ENCODE measurements around the gene KREMEN1. TPM values are rescaled to one million over a fixed set of nuclear protein-coding genes. Genes with fewer than 3 reads are reported as not detected.

Gene KREMEN1
- total and polyA plus RNA-seq, 2 experiments from 2014 or later = 1.8 to 3.8 TPM

DNA sequence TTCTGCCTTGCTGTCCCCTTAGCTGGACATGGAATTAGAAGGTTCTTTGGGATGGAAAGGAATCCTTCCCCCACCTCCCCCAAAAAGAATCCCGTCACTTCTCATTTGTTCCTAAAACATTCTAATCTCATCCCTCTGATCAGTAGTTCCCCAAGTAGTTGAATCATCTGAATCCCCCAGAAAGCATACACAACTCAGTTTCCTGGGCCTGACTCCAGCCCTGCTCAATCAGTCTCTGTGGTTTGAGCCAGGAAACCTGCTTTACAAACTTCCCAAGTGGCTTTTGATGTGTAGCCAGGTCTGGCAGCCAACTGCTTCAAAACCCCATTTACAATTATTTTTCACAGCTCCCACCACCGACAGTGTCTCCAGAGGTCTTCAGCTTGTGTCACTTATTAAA lies 31.4 kb upstream of the KREMEN1 start (continued):
- TF ChIP-seq, protein P1, sequence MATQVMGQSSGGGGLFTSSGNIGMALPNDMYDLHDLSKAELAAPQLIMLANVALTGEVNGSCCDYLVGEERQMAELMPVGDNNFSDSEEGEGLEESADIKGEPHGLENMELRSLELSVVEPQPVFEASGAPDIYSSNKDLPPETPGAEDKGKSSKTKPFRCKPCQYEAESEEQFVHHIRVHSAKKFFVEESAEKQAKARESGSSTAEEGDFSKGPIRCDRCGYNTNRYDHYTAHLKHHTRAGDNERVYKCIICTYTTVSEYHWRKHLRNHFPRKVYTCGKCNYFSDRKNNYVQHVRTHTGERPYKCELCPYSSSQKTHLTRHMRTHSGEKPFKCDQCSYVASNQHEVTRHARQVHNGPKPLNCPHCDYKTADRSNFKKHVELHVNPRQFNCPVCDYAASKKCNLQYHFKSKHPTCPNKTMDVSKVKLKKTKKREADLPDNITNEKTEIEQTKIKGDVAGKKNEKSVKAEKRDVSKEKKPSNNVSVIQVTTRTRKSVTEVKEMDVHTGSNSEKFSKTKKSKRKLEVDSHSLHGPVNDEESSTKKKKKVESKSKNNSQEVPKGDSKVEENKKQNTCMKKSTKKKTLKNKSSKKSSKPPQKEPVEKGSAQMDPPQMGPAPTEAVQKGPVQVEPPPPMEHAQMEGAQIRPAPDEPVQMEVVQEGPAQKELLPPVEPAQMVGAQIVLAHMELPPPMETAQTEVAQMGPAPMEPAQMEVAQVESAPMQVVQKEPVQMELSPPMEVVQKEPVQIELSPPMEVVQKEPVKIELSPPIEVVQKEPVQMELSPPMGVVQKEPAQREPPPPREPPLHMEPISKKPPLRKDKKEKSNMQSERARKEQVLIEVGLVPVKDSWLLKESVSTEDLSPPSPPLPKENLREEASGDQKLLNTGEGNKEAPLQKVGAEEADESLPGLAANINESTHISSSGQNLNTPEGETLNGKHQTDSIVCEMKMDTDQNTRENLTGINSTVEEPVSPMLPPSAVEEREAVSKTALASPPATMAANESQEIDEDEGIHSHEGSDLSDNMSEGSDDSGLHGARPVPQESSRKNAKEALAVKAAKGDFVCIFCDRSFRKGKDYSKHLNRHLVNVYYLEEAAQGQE (IDR thresholded peaks at IDR 0.05; ENCODE audit: unreplicated experiment) = no peak
- no peak for TF ChIP-seq ZNF114 (CRISPR knock-in tag; IDR thresholded peaks at IDR 0.05)
- TF ChIP-seq, protein P2, sequence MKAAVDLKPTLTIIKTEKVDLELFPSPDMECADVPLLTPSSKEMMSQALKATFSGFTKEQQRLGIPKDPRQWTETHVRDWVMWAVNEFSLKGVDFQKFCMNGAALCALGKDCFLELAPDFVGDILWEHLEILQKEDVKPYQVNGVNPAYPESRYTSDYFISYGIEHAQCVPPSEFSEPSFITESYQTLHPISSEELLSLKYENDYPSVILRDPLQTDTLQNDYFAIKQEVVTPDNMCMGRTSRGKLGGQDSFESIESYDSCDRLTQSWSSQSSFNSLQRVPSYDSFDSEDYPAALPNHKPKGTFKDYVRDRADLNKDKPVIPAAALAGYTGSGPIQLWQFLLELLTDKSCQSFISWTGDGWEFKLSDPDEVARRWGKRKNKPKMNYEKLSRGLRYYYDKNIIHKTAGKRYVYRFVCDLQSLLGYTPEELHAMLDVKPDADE (IDR thresholded peaks at IDR 0.05) = no peak
- no peak for TF ChIP-seq NANOG (IDR thresholded peaks at IDR 0.05; ENCODE audit: borderline replicate concordance)

DNA sequence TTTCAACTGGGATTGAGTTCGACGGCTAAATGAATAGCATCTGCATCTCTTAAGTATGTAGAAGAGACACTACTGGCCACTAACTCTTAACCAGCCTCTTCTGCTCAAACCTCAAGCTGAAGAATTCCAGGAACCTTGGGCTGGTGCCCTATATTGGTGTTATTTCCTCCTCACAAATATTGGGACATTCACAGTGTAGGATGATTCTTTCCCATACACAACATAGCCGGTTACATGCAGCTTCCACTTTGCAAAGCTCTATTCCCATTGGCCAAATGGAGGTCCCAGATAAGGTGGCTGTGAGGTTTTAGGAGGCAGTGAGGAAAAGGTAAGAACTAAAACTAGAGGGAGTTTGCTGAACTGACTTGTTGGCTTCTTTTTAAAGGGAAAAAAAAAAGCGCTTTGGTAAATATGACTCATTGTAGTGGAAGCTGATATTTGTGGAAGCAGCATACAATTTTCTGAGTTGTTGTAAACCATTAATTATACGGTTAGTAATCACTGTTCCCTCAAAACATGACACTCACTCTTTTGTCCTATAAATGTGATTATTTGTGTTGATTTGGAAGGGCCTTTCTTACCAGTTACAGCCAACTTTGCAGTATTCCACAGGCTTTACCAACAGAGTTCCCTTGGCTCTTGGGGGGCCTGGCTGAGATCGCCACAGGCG lies 28.8 kb upstream of the KREMEN1 start:
- no peaks in the 10 kb centered on the region for H3K9me3 Mint-ChIP-seq
- no peaks in the 10 kb centered on the region for H3K27me3 ChIP-seq (ENCODE audit: insufficient read depth)
- ATAC-seq (no peak), DNase-seq (ENCODE audit: low spot score) (no peak)
- H3K27ac ChIP-seq (ENCODE audit: low read depth) = 0 out of 2 replicates have a peak overlapping the region, but pooled peaks have one; percentile 19
- H3K4me1 Mint-ChIP-seq = peaks cover 3% of the 10 kb centered on the region; the same call in 1 of the 3 replicates
- no peaks in the 10 kb centered on the region; the same call in 1 of the 2 replicates for H4K20me1 ChIP-seq (replicated peaks; ENCODE audit: insufficient read depth)
- peaks cover 24% of the 10 kb centered on the region; the same call in 1 of the 2 replicates for H3K36me3 ChIP-seq (ENCODE audit: insufficient read depth)
- H3K36me3 Mint-ChIP-seq (ENCODE audit: low read depth) = peaks cover 50% of the 10 kb centered on the region
- H3K4me1 ChIP-seq (ENCODE audit: insufficient read depth) = no peaks in the 10 kb centered on the region
- H2AFZ ChIP-seq = no peak overlapping the region
- H3F3A ChIP-seq (replicated peaks; ENCODE audit: low read depth) = no peaks in the 10 kb centered on the region
- H3K9me2 ChIP-seq (ENCODE audit: insufficient read depth) = no peaks in the 10 kb centered on the region
- H3K4me3 Mint-ChIP-seq = no peak overlapping the region
- peaks cover 12% of the 10 kb centered on the region for H3K27me3 Mint-ChIP-seq (ENCODE audit: insufficient read depth, low read depth, poor library complexity)
- peaks cover 17% of the 10 kb centered on the region for H3K79me2 ChIP-seq (replicated peaks; ENCODE audit: insufficient read depth)
- no peak overlapping the region for H3K4me3 ChIP-seq
- H3K4me2 ChIP-seq = no peak overlapping the region
- H3K27ac Mint-ChIP-seq = no peak overlapping the region
- TF ChIP-seq EZH2 (IDR thresholded peaks at IDR 0.05; ENCODE audit: low read depth, unreplicated experiment) (no peak), POLR2AphosphoS5 (IDR thresholded peaks at IDR 0.05; ENCODE audit: low read depth) (no peak), STAT1 (IDR thresholded peaks at IDR 0.05; ENCODE audit: unreplicated experiment) (no peak)
- TF ChIP-seq, protein P3, sequence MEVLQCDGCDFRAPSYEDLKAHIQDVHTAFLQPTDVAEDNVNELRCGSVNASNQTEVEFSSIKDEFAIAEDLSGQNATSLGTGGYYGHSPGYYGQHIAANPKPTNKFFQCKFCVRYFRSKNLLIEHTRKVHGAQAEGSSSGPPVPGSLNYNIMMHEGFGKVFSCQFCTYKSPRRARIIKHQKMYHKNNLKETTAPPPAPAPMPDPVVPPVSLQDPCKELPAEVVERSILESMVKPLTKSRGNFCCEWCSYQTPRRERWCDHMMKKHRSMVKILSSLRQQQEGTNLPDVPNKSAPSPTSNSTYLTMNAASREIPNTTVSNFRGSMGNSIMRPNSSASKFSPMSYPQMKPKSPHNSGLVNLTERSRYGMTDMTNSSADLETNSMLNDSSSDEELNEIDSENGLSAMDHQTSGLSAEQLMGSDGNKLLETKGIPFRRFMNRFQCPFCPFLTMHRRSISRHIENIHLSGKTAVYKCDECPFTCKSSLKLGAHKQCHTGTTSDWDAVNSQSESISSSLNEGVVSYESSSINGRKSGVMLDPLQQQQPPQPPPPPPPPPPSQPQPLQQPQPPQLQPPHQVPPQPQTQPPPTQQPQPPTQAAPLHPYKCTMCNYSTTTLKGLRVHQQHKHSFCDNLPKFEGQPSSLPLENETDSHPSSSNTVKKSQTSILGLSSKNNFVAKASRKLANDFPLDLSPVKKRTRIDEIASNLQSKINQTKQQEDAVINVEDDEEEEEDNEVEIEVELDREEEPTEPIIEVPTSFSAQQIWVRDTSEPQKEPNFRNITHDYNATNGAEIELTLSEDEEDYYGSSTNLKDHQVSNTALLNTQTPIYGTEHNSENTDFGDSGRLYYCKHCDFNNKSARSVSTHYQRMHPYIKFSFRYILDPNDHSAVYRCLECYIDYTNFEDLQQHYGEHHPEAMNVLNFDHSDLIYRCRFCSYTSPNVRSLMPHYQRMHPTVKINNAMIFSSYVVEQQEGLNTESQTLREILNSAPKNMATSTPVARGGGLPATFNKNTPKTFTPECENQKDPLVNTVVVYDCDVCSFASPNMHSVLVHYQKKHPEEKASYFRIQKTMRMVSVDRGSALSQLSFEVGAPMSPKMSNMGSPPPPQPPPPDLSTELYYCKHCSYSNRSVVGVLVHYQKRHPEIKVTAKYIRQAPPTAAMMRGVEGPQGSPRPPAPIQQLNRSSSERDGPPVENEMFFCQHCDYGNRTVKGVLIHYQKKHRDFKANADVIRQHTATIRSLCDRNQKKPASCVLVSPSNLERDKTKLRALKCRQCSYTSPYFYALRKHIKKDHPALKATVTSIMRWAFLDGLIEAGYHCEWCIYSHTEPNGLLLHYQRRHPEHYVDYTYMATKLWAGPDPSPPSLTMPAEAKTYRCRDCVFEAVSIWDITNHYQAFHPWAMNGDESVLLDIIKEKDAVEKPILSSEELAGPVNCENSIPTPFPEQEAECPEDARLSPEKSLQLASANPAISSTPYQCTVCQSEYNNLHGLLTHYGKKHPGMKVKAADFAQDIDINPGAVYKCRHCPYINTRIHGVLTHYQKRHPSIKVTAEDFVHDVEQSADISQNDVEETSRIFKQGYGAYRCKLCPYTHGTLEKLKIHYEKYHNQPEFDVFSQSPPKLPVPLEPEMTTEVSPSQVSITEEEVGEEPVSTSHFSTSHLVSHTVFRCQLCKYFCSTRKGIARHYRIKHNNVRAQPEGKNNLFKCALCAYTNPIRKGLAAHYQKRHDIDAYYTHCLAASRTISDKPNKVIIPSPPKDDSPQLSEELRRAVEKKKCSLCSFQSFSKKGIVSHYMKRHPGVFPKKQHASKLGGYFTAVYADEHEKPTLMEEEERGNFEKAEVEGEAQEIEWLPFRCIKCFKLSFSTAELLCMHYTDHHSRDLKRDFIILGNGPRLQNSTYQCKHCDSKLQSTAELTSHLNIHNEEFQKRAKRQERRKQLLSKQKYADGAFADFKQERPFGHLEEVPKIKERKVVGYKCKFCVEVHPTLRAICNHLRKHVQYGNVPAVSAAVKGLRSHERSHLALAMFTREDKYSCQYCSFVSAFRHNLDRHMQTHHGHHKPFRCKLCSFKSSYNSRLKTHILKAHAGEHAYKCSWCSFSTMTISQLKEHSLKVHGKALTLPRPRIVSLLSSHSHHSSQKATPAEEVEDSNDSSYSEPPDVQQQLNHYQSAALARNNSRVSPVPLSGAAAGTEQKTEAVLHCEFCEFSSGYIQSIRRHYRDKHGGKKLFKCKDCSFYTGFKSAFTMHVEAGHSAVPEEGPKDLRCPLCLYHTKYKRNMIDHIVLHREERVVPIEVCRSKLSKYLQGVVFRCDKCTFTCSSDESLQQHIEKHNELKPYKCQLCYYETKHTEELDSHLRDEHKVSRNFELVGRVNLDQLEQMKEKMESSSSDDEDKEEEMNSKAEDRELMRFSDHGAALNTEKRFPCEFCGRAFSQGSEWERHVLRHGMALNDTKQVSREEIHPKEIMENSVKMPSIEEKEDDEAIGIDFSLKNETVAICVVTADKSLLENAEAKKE (CRISPR knock-in tag; IDR thresholded peaks at IDR 0.05) = no peak
- TF ChIP-seq, protein P2 (IDR thresholded peaks at IDR 0.05) = no peak
